Fibroblast of skin of right quadriceps (primary cell): ENCODE data around the gene CRELD2.

Experiments used
- DNase-seq: peaks from one replicate; pipeline ENCODE4 v3.0.0-alpha.2; 2013

Gene CRELD2

DNA sequence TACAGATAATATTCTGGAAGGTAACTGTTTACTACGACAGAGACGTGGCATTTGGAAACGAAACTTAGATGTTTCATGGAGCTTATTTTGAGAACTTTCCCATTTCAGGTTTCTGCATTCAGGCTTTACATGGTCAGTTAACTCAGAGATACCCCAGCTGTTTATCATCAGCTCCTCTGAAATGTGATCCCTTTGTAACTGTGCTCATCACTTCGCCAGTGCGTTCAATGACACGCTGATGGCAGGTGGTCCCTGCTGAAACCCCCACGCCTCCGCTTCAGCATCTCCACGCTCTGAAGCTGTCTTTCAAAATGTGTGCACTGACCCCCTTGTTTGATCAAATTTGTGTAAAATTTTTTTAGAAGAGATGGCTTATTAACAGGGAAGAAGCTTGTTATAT, 30.7 kb upstream of the CRELD2 start:
- DNase-seq, result no peak

DNA sequence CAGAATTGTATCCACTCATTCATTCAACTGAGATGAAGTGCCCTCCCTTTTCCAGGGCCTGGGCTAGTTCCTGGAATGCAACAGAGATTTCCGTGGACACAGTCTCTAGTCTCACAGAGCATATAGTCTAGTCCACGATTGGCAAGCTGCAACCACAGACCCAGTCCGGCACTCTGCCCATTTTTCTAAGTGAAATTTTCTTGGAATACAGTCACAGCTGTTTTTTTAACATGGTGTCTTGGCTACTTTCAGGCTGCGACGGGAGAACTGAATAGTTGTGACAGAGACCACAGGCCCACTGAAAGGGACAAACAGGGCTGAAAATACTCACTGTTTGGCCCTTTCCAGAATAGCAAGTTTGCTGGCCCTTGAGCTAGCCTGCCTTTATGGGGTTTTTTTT, 29.4 kb upstream of the CRELD2 start:
- DNase-seq, result no peak

DNA sequence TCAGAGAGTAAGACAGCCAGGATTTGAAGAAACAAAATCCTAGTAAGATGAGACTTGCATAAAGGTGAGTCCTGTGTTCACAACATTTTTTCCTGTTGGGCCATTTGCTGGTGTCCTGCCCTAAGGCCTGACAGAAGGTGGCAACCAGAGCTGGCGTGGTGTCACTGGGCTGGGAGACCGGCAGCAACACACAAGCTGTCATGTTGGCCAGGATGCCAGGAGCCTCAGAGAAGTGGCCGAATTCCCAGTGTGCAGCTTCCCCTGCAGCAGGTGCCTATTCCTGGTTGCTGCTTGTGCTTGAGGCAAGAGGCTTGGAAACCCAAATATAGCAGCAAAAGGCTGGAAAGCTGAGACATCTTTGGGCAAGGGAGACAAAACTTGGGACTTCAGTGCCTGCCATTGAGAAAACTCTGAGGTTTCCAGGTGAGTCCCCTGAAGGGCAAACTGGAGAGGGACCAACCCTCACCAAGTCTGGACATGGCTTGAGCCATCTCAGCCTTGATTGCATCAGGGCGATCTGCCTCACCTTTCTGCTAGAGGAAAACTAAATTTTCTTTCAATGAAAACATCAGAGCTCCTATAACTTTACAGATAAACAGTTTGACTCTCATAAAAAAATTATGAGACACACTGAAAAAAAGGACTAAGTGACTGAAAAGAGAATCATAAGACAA, 26.1 kb upstream of the CRELD2 start:
- no peak for DNase-seq

DNA sequence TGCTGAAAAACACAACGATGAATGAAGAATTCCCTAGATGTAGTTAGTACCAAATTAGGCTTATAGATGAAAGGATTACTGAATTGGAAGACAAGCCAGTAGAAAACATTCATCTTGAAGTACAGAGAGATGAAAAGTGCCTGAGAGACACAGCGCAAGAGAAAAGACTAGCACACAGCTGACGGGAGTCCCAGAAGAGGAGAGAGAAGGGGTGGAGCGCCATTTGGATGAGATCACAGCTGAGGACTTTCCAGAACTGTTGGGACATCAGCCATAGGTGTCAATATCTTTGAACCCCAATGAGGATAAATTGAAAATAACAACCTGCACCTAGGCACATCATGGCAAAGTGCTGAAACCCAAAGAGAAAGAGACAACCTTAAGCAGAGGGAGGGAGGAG, 25.4 kb upstream of the CRELD2 start:
- no peak for DNase-seq

DNA sequence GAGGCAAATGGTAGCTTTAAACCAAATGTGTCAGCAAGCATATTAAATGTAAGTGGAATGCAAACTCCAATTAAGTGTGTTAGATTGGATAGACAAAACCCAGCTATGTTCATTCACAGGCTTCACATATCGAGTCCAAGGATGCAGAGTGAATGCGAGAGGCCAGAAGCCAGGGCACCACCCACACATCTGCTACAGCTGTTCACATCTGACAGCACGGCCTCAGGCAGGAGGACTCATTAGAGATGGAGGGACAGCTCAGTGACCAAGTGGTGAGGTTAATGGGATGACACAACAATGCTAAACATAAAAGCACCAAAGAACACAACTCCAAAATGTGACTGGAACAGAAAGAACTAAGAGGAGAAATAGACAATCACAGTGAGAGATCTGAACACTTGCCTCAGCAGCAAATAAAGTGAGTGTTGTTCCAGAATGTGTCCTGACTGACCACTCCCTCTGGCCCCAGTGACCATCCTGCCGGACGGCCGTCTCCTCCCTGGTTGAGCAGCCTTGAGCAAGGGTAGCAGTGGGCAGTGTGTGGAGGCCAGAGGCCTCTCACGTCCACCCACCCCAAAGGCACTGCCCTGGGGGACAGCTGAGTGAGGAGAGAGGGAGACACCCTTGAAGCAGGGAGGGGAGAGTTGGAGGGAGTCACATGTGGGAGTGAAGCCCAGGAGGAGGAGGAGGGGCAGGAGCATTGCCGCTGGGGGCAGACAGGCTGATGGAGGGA, 23.9 kb upstream of the CRELD2 start:
- DNase-seq, result no peak

DNA sequence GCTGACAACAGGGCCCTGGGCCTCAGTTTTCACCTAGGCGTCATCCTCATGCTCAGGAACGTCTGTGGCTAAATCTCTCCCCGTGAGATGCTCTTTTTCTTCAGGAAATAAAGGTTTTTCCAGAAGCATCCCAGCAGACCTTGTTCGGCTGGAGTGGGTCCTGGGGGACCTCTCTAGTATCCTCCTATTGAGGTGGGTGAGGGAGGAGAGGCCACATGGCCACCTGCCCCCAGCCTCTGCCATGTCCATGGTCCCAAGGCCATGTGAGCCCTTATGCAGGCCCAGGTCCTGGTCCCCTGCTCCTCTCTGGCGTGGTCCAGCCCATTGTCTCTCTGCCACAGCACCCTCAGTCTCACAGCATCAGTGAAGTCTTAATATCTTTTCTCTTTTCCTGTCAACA, 22.2 kb upstream of the CRELD2 start:
- DNase-seq, result no peak

DNA sequence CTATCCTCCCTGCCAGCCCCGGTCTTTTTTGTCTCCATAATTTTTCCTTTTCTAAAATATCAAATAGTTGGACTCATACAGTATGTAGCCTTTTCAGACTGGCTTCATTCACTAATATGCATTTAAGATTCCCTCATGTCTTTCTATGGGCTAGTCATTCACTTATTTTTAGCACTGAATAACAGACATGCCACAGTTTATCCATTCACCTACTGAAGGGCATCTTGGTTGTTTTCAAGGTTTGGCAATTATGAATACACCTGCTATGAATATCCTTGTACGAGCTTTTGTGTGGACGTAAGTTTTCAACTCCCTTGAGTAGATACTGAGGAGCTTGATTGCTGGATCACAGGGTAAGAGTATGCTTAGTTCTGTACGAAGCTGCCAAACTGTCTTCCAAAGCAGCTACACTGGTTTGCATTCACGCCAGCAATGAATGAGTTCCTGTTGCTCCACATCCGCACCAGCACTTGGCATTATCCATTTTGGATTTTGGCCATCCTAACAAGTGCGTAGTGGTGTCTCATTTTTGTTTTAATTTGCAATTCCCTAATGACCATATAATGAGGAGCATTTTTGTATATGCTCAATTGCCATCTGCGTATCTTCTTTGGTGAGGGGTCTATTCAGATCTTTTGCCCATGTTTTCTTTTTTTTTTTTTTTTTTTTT, 21.3 kb upstream of the CRELD2 start:
- DNase-seq, result no peak

DNA sequence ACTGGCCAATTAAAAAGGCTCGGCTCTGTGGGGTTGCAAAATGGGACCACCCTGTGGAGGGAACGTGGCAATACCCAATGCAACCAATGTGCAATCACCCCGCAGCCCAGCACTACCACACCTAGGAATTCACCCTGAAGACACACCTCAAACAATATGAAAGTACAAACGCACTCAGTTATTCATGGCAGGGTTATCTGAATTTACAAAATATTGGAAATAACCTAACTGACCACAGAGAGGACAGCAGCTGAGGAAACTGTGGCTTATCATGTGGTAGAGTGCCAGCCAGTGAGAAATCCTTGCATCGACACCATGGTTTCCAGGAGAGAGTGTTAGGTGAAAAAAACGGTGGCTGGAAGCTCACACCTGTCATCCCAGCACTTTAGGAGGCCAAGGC, 18.9 kb upstream of the CRELD2 start:
- DNase-seq, result no peak

DNA sequence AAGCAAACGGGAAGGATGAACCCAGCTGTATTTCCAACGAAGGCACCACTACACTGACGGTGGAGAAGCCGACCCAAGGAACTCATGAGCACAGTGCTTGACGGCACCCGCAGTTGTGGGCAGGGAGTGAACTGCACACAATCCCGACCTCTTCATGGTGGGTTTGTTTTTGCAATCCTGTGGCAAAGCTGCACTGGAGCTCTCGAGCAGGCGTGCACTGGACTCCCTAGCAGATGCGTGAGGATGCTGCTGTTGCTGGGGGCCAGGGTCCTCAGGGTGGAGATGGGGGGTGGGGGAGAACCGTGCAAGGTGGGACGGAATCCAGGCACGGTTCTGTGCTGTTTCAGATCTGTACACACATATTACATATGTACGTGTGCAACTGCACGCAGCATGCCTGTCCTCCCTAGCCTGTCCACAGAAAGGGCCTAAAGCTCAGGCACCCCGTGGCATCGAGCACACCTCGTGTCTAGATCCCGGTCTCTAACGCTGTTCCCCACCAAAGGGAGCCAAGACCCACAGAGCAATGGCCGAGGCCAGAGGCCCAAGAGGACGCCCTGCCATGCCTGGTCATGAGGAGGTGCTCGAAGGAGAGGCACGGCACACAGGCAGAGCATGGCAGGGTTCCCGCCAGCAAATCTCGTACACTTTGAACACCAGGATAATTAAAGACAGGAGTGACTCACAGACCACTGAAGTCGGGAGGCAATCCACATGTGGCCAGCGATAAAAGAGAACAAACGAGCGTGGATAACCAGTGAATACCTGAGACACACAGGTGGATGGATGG, 17.8 kb upstream of the CRELD2 start:
- no peak for DNase-seq

DNA sequence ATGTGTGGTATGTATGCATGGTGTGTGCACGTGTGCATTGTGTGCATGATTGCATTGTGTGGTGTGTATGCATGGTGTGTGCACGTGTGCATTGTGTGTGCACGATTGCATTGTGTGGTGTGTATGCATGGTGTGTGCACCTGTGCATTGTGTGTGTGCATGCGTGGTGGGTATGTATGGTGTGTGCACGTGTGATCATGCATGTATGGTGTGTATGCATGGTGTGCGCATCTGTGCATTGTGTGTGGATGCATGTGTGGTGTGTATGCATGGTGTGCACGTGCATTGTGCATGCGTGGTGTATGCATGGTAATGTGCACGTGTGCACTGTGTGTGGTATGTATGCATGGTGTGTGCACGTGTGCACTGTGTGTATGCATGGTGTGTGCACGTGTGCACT, 17.0 kb upstream of the CRELD2 start:
- no peak for DNase-seq

DNA sequence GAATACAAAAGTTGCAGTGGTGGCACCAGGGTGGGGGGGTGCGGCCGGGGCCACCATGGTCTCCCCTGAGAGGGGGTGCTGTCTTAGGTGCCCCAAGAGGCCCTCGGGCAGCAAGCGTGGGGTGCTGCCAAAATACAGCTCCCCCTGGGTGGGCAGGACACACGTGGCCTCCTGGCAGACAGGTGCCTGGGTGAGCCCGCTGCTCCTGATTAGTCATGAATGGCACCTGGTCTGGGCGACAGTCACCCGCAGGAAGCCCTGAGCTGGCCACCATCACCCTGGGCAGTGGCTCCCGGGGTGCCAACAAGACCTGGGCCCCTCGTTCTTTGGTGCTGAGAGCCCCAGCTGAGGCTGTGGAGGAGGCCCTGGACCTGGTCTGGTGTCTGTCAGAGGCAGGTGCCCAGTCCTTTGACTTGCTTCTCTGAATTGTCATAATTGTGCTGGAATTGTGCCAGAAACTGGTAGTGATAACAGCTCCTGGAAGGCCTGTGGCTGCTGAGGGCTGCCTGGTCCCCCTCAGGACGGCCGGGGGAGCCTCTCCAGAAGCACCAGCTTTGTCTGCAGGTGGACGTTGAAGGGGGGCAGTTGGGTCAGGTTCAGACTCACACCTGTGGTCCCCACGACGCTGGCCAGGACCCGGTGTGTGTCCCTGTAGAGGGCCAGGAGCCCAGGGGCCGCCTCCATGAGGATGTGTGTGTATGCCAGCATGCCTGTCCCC, 15.0 kb upstream of the CRELD2 start:
- no peak for DNase-seq

DNA sequence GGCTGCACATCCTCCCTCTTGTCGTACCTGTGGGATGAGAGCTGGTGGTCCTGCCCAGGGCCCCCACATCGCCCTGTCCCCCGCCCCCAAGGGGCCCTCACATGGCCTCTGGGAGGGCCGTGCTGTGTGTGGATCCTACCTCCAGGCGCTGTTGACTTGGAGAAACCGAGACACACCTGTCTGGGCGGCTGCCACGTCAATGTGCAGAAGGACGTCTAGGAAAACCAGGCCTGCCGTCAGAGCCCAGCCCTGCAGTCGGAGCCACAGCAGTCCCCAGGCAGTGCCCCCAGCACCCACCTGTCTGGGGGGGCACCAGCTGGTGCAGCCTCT, 14.4 kb upstream of the CRELD2 start:
- no peak for DNase-seq

DNA sequence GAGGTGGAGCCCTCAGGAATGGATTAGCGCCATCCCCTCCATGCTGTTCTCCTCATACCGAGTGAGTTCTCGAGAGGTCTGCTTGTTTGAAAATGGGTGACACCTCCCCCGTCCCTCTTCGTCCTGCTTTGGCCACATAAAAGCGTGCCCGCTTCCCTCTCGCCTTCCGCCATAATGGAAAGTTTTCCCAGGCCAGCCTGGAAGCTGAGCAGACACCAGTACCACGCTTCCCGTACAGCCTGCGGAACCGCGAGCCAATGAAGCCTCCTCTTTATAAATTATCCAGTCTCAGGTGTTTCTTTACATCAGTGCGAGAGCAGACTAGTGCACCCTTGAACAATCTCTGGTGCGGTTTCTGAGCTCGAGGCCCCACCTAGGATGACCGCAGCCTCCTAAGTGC, 13.0 kb upstream of the CRELD2 start:
- no peak for DNase-seq

DNA sequence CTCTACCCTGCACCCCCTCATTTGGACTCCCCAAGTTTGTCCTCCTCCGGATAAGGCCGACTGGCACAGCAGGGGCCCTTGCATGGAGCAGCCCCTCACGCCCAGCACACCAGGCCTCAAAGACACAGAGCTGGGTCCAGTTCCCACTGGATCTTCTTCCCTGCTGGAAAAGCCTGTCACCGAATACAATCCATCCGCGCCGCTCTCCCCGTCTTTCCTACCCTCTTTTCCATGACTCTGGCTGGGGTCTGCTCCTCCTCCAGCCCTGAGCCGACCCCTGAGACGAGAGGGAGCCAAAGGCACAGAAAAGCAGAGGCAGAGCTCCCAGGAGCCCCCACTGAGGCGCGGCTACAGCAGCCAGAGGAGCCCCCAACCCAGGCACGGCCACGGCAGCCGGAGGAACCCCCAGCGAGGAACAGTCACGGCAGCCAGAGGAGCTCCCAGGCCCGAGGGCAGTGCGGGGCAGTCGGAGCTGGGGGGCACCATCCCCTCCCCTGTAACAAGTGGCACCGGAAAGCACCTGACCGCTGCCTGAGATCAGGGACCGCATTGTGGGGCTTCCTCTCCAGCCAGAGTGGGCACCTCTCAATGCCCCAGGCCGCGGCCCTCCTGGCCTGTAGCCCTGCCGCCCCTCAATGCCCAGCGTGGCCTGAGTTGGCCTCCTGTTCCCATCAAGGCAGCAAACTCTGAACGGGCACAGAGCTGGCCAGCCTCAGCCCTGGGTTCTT, 12.2 kb upstream of the CRELD2 start:
- DNase-seq, result no peak

DNA sequence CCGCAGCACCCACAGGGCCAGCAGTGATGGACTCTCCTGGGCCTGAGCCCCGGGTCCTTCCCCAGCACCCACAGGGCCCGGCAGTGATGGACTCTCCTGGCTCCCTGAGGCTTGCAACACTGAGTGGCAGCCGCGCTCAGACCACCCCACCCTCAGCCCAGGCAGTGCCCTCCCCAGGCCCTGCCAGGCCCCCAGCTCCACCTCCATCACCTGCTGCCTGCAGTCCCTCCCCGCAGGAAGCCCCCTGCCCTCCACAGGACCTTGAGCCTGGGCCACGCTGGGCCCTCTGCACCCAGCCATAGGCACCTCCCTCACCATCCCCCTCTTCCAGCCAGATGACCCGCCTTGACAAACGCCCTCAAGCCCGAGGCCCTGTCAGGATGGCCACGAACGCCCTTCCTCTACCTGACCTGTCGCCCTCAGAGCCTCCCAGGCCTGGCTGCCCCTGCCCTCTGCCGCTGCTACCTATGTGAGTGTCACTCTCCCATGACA, 11.6 kb upstream of the CRELD2 start:
- DNase-seq, result no peak

DNA sequence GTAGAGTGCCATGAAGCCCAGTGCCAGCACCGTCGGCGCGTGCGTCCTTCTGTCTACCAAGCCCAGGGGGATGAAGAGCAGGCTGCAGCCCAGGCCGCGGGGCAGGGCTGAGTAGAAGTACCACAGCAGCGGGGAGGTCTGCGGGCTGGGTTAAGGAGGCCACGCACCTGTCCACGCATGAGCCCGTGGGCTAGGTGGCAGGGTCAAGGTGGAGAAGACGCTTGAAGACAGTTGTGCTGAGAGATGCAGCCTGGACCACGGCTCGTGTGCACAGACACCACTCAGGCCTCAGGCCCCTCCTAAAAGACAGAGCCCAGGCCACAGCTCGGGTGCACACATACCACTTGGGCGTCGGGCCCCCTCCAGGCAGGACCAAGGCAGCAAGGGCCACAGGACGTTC, 10.6 kb upstream of the CRELD2 start:
- no peak for DNase-seq

DNA sequence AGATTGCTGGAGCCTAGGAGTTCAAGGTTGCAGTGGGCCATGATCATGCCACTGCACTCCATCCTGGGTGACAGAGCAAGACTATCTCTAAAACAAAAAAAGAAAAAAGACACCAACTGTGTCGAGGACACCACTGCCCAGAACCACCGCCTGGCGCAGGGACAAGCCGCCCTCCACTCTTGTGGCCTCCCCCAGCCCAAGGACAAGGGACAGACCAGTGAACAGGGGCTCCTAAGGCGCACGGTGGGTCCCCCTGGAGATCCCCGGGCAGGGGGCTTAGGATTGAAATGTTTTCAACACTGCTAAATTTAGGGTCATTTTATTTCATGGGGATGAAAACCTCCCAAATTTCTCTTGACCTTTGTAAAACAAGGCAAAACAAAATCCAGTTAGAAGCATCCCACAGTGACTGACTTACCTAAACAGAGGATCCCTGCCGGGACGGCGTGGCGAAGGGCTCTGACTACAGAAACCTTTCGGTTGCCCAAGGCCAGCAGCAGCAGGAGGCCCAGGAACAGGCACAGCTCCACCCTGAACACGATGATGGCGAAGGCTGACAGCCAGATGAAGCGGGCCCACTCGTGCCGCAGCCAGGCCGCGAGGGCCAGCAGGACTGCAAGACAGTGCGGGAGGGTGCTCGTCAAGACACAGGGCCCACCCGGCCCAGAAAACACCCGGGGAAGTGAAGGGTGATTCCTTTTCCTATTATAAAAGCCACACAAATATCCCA, 8.8 kb upstream of the CRELD2 start:
- DNase-seq, result no peak

DNA sequence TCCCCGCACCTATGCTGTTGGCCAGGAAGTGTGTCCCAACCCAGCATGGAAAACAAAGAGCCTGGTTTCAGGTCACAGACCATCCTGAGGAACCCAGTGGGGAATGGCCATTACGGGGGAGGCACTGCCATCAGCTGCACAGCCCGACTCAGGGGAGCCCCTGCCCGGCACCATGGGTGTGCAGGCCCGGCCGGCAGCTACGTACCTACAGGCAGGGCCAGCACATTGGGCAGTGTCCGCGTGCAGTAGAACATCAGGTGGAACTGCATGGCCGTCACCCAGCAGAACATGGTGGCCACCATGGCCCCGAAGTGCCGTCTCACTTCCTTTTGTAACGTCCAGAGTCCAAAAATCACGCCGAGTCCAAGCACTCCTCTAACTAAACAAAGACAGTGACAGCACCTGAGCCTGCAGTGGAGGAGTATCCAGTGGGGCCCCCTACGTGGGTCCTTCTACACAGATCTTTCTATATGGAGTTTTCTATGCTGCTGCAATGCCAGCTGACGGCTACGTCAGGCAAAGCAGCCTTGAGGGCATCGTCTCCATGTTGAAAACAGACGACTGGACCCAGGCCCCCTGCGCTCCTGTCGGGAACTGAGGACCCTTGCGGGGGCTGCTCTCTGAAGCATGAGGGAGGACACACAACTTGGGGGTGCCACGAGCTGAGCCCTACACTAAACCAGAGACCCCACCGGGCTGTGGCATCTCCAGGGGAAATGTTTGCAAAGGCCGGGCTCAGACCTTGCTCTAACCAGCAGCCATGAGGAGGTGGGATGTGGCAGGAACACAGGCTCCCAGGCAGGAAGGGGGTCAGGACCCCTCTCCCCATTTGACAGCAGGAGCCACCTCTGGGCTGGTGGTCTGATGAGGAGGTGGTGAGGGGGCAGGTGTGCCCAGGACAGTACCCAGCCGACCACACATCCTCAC, 7.9 kb upstream of the CRELD2 start:
- no peak for DNase-seq

DNA sequence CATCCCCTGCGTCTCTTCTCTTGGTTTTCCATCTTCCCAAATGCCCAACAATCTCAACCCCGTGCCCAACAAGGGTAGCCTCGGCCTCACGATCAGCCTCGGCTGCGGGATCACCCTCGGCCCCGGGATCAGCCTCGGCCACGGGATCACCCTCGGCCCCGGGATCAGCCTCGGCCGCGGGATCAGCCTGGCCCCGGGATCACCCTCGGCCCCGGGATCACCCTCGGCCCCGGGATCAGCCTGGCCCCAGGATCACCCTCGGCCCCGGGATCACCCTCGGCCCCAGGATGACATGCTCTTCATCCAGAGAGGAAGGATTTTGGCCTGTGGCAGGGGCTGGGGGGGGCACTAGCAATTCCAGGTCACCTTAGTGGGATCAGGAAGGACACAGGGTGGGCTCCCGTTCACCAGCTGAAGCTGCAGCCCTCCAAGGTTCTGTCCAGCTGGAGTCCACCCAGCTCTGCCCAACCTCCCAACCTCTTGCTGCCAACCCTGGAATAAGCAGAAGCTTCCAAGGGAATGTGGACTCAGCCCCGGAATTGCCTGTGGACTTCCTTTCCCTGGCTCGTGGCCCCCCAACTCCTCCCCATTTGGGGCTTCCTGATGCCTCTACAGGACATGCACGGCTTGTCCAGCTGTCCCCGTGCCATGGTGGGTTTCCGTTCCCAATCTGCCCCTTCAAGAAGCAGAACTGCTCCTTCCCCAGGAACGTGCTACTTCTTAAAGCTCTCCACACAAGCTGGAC, 6.4 kb upstream of the CRELD2 start:
- DNase-seq, result no peak

DNA sequence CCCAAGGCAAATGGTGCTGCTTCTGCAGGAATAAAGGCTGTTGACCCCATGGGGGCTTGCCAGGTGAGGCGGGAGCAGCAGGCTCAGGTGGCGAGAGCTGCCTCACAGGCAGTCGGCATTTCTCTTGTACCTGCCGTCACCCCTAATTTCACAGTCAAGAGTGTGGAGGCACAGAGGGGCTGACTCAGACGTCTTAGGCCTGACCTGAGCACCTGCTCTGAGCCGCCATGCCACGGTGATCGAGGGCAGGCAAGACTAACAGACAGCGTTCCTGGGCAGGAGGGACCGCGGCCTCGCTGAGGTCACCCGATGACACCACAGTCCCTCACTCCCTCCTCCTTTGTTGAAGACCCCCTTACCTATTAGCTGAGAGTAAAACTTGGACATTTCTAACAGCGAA, 5.4 kb upstream of the CRELD2 start:
- DNase-seq, result no peak
